Glomerular endothelial cell (primary cell): ENCODE data around the gene ENOX1. TPM values are rescaled to one million over a fixed set of nuclear protein-coding genes. Genes with fewer than 3 reads are reported as not detected.
A peak's percentile ranks its signal among the peaks of the same experiment; 100 is the strongest.

ENCODE experiments used
- DNase-seq: peaks from one replicate; pipeline ENCODE4 v3.0.0-alpha.2; 2011; ENCODE audit warnings: low read depth, low spot score; ENCODE audit errors: extremely low read depth
- total RNA-seq: library from RNA; depleted of rRNA; stranded (reverse); fragments of >200 nt; gene quantifications from 2 replicates; pipeline ENCODE4 v1.2.3, GENCODE V29; 2015

ENOX1 gene
- total RNA-seq, 1 donor from 2014 or later = 0.18 TPM

- peak; percentile 48 for DNase-seq
Observed at GRCh38 chr13:43269037-43269481, 517.7 kb downstream of the ENOX1 start.

GRCh38 chr13:43268632-43269031, 518.1 kb downstream of the ENOX1 start:
- DNase-seq = no peak

- no peak for DNase-seq
Observed at GRCh38 chr13:43267916-43268315, 518.9 kb downstream of the ENOX1 start.

GRCh38 chr13:43266936-43267615, 519.7 kb downstream of the ENOX1 start:
- DNase-seq = no peak

DNA sequence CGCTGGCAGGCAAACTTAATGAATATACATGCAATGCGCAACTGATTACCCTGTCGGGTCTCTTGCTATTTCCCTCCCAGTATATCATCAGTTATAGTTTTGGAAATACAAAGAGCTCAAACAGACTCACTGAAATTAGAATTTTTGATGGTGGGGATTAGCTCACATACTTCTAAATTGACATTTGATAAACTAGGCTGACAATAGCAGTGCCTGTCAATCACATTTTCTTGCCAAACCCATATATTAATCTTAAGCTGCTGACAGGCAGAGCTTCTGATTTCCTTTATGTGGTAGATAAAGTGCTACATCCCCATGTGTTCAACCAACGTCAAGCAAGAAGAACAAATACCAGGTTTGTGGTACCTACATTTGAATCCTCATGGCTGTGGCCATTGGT, 521.7 kb downstream of the ENOX1 start:
- DNase-seq = no peak

DNA sequence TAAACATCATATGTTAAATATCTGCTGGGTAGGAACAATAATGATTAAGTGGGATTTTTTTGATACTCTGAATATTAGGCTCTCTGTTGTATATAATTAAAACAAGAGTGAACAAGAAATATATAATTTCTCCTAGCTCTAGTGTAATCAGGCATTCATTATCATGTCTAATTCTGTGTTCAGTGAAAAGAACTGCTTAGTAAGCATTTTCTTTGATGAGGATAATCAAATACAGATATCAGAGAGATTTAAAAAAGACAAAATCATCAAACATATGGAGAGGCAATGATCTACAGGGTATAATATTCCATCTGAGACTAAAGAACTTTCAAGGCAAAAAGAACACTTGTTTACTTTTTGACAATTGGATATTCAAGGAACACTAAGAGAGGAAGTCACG, 522.3 kb downstream of the ENOX1 start:
- no peak for DNase-seq

GRCh38 chr13:43263047-43263446, 523.7 kb downstream of the ENOX1 start:
- no peak for DNase-seq

GRCh38 chr13:43260999-43261398, 525.8 kb downstream of the ENOX1 start:
- DNase-seq = no peak

- no peak for DNase-seq
Observed at GRCh38 chr13:43258771-43259170, 528.0 kb downstream of the ENOX1 start.

- DNase-seq = no peak
Observed at GRCh38 chr13:43257765-43258164, 529.0 kb downstream of the ENOX1 start.

DNA sequence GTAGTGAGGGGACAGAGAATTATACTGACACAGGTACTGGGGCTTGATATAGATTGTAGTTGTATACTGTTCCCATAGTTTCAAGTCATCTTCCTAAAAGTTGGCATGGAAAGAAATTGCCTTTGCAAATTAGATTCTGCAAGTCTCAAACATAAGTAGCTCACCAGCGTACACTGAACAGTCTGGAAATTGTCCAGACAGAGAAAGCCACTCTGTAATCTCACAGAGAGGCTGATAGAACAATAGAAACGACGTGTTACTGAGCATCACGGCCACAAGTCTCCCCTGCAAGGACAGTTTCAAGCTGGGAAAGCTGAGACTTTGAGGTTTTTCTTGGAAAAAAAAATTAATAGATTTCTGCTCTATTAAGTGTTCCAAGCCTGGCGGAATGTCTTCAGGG, 534.8 kb downstream of the ENOX1 start:
- DNase-seq = no peak

GRCh38 chr13:43246382-43246781, 540.4 kb downstream of the ENOX1 start:
- no peak for DNase-seq

- DNase-seq = no peak
Observed at GRCh38 chr13:43245374-43245964, 541.3 kb downstream of the ENOX1 start.

GRCh38 chr13:43244481-43244880, 542.3 kb downstream of the ENOX1 start:
- no peak for DNase-seq

DNA sequence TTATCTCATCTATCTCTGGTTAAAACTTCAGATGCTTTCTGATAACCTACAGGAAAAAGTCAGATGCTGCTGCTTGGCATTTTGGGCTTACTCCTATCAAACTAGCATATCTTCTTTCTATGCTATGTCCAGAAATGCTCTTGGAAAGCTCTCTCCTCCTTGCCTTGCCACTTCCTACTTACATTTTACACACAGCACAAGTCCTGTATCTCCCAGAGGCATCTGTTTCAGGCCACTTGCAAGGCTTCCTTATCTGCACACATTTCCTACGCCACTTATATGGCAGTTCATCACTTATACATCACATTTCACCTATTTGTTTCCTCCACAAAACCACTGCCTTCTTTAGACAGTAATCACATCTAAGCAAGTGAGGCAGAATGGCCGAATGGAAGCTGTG, 543.1 kb downstream of the ENOX1 start:
- DNase-seq = no peak

DNA sequence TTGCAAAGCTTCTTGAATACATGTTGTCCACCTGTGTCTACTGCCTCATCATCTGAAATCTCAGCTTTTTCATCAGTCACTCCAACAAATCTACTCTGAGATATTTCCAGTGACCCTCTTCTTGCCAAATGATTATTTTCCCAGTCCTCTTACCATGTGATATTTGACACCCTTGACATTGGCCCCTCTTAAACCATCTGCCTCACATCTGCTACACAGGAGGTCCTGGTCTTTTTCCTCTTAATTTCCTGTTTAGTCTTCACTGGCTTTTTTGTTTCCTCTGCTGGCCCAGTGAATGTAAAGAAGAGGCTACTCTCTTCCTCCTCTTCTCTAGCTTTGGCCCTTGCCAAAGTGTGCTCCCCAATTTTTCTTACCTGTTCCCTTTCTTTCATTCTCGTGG, 544.7 kb downstream of the ENOX1 start:
- DNase-seq = no peak

DNA sequence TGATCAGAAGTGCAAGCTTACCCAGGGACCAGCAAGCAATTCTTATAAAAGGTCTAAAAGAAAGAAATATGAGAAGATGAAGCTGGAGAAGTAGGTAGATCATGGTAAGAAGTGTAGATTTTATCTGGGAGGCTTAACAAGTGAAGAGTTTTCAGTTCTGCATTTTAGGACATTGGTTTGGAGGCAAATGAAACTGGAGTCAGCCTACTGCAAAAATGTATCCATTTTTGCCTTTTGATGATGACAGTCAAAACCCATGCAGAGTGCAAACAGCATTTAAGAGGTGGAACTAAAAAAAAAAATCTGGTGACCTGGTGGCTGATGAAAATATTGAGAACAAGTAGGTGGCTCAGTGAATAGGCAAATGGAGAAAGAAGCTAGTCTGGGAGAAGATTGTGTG, 546.5 kb downstream of the ENOX1 start:
- DNase-seq = no peak

DNA sequence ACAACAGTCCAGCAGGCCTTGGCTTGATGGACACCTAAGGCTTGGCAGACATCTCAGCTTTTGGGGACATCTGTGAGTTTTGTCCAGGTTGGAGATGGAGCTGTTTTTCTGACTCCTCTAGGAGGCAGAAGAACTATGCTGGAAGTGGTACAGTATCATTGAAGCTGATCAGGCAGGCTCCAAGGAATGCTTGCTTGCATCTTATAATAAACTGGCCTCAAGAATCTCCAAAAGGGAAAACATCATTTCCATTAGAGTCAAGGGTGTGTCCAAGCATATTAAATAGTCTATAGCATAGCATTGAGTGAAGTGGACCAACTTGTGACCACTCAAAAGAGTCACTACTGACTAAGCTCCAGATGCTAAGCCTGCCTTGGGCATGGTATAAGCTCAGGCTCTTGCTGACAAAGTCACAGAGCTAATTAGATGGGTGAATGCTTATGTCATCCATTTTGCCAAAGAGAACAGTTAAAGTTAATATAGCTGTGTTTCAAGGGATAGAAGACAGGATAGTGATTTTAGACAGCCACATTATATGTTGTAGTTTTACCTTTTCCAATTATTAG, 547.4 kb downstream of the ENOX1 start:
- no peak for DNase-seq

DNA sequence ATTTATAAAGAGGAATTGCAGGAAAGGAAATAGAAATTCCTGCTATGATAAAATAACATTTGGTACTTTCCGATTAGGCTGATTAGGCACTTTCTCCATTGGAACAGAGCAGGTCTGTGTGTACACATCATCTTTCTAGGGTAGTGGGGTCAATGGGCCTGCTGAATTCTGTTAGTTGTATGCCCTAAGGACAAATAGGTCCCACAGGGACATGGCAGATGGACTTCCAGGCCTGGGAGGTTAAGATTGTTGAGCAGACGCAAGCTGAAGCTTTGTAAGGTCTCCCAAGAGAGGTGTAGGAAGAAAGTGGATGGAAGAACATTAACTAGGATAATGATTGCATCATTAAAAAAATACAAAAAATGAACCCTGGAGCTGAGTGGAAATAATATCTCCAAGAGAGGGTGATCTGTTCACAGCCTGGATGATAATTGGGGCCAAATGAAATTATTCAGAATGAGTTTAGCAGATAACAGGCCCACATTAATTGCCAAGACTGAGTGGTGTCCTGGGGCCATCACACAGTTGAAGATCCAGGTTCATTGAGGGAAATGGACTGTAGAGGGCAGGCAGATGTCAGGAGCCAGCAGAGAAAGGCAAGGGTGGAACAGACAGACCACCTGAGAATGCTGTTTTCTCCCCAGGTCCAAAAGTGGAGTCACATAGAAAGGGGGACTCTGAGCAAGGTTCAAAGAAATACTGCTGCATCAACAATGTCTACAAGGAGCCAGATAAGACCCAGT, 548.3 kb downstream of the ENOX1 start:
- DNase-seq = no peak

GRCh38 chr13:43237616-43238015, 549.2 kb downstream of the ENOX1 start:
- DNase-seq = no peak

DNA sequence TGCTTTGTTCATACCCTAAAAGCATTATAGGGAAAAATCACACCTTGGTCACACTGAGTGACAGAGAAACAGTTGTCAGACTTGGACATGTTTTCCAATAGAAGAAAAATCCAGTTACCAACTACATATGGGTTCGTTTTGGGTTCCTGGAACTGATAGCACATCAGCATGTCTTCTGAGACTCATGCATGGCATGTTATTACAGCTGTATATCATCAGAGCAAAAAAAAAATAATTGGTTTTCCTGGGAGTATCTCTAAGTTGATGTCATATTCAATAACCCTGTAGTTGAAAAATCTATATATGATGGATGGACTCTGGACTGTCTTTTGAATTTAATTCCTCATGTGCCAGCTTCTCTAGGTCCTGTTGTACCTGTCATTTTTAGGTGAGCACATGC, 551.7 kb downstream of the ENOX1 start:
- no peak for DNase-seq

DNA sequence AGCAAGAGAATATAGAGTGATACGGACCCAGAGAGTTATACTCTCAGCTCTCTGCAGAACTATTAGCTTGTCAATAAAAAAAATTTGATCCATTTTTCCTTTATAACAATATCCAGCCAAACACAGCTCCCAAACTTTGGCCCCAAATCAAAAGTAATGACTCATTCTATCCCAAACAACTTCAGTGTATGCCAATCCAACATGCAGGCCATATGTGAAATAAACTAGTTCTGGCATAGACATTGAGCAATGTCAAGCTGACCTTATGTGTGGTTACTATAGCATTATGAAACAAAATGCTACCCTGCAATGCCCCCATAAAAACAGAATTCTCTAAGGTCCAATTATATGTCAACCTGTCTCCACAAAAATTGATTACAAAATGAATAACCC, 553.9 kb downstream of the ENOX1 start:
- DNase-seq = no peak
